ENCODE data around the gene GPR37L1. TPM values are rescaled to one million over a fixed set of nuclear protein-coding genes. Genes with fewer than 3 reads are reported as not detected.

The GPR37L1 gene, protein sequence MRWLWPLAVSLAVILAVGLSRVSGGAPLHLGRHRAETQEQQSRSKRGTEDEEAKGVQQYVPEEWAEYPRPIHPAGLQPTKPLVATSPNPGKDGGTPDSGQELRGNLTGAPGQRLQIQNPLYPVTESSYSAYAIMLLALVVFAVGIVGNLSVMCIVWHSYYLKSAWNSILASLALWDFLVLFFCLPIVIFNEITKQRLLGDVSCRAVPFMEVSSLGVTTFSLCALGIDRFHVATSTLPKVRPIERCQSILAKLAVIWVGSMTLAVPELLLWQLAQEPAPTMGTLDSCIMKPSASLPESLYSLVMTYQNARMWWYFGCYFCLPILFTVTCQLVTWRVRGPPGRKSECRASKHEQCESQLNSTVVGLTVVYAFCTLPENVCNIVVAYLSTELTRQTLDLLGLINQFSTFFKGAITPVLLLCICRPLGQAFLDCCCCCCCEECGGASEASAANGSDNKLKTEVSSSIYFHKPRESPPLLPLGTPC
- total RNA-seq (2014; rRNA removed; shearing (Covaris generic)): 0.05 TPM in 1 of 2 replicates, not detected in the other

- Histone ChIP-seq H3K27me3 (replicated peaks) (no peaks in the 10 kb centered on the region), H3K27ac (no peak within 1 kb of the TSS), H3K9me3 (replicated peaks) (no peaks in the 10 kb centered on the region), H3K4me1 (replicated peaks) (peaks cover 11% of the 10 kb centered on the region), H3K4me3 (no peak within 1 kb of the TSS), H3K36me3 (no peaks in the 10 kb centered on the region)
- no peak for DNase-seq (ENCODE audit: low read depth in 1 of 2, low spot score in 2 of 2)
Measured at GRCh38 chr1:202122639-202123335, at the start of gene GPR37L1. TSS of gene GPR37L1 (plus strand) at chr1:202122917. CDS start at chr1:202122964, 47 bp downstream.

- Histone ChIP-seq H3K4me3 (no peak overlapping the region), H3K4me1 (replicated peaks) (peaks cover 27% of the 10 kb centered on the region), H3K36me3 (no peaks in the 10 kb centered on the region), H3K27me3 (replicated peaks) (no peaks in the 10 kb centered on the region), H3K9me3 (replicated peaks) (no peaks in the 10 kb centered on the region), H3K27ac (no peak overlapping the region)
- DNase-seq (ENCODE audit: low read depth in 1 of 2, low spot score in 2 of 2): no peak
Measured at GRCh38 chr1:202073206-202073605, 49.5 kb upstream of the GPR37L1 start.

DNA sequence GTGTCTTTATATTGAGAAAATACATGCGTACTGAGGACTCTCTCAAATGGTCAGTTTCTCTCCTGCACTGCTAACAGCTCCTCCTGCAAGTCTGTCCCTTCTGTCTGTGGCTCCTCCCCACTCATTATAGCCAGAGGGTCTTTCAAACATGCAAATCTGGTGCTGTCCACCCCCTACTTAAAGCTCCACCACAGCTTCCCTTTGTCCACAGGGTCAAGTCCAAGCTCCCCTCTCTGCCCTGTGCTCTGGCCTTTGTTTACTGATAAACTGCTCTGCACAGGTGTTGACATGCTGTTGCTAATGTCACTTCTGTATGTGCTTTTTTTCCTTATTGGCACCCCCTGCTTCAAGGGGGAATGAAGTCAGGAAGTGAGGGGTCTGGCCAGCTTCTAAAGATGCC, 47.7 kb upstream of the GPR37L1 start:
- Histone ChIP-seq H3K27me3 (replicated peaks) (no peaks in the 10 kb centered on the region), H3K4me1 (replicated peaks) (peaks cover 24% of the 10 kb centered on the region), H3K9me3 (replicated peaks) (no peaks in the 10 kb centered on the region), H3K27ac (no peak overlapping the region), H3K4me3 (no peak overlapping the region), H3K36me3 (no peaks in the 10 kb centered on the region)
- DNase-seq (ENCODE audit: low read depth in 1 of 2, low spot score in 2 of 2): no peak

- no peak for DNase-seq (ENCODE audit: low read depth in 1 of 2, low spot score in 2 of 2)
- Histone ChIP-seq H3K27ac (no peak overlapping the region), H3K36me3 (no peaks in the 10 kb centered on the region), H3K4me3 (no peak overlapping the region), H3K9me3 (replicated peaks) (no peaks in the 10 kb centered on the region), H3K27me3 (replicated peaks) (no peaks in the 10 kb centered on the region), H3K4me1 (replicated peaks) (peaks cover 24% of the 10 kb centered on the region)
Measured at GRCh38 chr1:202075389-202075788, 47.3 kb upstream of the GPR37L1 start.

DNA sequence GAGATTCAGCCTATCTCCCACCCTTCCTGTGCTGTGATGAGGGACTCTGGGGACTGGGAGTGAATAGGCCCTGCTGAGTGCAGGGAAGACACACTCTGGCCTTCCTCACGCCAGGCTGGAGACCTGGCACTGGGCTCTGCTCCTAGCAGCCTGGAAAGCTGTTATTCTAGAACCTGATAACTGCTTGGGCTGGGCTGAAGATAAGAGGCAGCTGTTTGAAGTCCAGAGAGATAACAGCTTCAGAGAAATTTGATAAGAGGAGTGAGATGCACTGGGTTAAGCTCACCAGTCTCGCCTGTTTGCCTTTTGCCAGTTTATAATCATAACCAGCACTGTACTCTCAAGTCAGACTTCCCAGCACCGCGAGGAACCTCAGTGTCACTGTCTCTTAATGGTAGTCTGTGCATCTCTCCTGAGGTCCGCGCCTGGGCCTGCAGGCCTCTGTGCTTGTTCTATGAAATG, 46.6 kb upstream of the GPR37L1 start:
- no peak for DNase-seq (ENCODE audit: low read depth in 1 of 2, low spot score in 2 of 2)
- H3K9me3 ChIP-seq (replicated peaks): no peaks in the 10 kb centered on the region
- peaks cover 24% of the 10 kb centered on the region for H3K4me1 ChIP-seq (replicated peaks)
- H3K36me3 ChIP-seq: no peaks in the 10 kb centered on the region
- H3K27ac ChIP-seq: peak overlapping the region; percentile 50; the same call in 1 of the 2 replicates
- no peak overlapping the region for H3K4me3 ChIP-seq
- H3K27me3 ChIP-seq (replicated peaks): no peaks in the 10 kb centered on the region

GRCh38 chr1:202078241-202078640, 44.5 kb upstream of the GPR37L1 start:
- no peak overlapping the region for H3K4me3 ChIP-seq
- no peak overlapping the region for H3K27ac ChIP-seq

GRCh38 chr1:202081992-202082391, 40.7 kb upstream of the GPR37L1 start:
- H3K36me3 ChIP-seq: no peaks in the 10 kb centered on the region
- no peak for DNase-seq (ENCODE audit: low read depth in 1 of 2, low spot score in 2 of 2)
- H3K27ac ChIP-seq: no peak overlapping the region
- H3K9me3 ChIP-seq (replicated peaks): no peaks in the 10 kb centered on the region; the same call in 1 of the 2 replicates
- H3K4me3 ChIP-seq: no peak overlapping the region
- no peaks in the 10 kb centered on the region for H3K27me3 ChIP-seq (replicated peaks)
- peaks cover 32% of the 10 kb centered on the region for H3K4me1 ChIP-seq (replicated peaks)

More at GRCh38 chr1:202078241-202078640, 44.5 kb upstream of the GPR37L1 start:
- peaks cover 27% of the 10 kb centered on the region for H3K4me1 ChIP-seq (replicated peaks)
- H3K9me3 ChIP-seq (replicated peaks): no peaks in the 10 kb centered on the region
- H3K27me3 ChIP-seq (replicated peaks): no peaks in the 10 kb centered on the region
- no peak for DNase-seq (ENCODE audit: low read depth in 1 of 2, low spot score in 2 of 2)
- H3K36me3 ChIP-seq: no peaks in the 10 kb centered on the region

DNA sequence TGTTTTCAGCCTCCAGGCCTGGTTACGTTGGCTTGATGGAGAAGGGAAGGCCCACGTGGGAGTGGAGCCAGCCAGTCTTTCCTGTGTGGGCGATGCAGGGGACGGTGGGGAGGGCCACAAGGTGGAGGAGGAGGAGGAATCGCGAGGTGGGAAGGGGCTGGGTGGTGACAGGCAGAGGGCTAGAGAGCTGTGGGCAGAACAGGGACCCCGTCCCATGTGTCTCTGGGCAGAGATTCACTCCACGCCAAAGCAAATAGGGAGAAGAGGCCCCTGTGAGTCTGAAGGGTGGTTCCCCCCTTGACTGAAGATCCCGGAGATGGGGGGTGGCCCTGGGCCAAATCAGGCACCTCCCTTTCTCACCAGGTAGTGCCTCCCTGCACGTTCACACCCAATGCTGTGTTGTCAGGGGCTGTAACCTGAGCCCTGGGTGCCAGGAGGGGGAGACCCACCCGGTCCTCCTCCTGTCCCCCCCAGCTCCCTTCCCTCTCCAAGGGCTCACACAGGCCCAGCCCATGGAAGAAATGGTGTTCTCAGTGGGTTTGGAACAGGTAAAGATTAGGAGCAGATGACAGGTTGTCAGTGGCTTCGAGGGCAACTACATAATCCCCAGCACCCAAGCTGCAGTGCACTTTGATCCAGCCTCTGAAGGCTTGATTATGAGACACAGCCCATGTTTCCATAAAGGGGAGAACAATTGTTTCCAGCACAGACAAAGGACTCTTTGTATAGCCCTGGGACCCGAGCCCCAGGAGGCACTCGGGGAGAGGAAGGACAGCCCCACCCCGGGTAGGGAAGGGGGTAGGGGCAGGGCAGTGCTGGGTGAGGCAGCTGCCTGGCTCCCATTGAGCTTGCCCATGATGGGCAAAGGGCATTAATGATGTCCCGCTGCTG, 37.7 kb upstream of the GPR37L1 start:
- Histone ChIP-seq H3K27me3 (replicated peaks) (no peaks in the 10 kb centered on the region), H3K9me3 (replicated peaks) (no peaks in the 10 kb centered on the region; the same call in 1 of the 2 replicates), H3K4me3 (no peak overlapping the region), H3K4me1 (replicated peaks) (peaks cover 20% of the 10 kb centered on the region), H3K36me3 (no peaks in the 10 kb centered on the region), H3K27ac (no peak overlapping the region)
- DNase-seq (ENCODE audit: low read depth in 1 of 2, low spot score in 2 of 2): no peak

- no peaks in the 10 kb centered on the region for H3K27me3 ChIP-seq (replicated peaks)
- peak in 1 of 2 experiments; percentile 36 for DNase-seq (ENCODE audit: low read depth in 1 of 2, low spot score in 2 of 2)
- no peak overlapping the region for H3K27ac ChIP-seq
- peaks cover 20% of the 10 kb centered on the region for H3K4me1 ChIP-seq (replicated peaks)
- H3K9me3 ChIP-seq (replicated peaks): no peaks in the 10 kb centered on the region; the same call in 1 of the 2 replicates
- H3K36me3 ChIP-seq: no peaks in the 10 kb centered on the region
- H3K4me3 ChIP-seq: no peak overlapping the region
Measured at GRCh38 chr1:202085682-202086373, 36.9 kb upstream of the GPR37L1 start.

- no peak overlapping the region for H3K27ac ChIP-seq
- no peaks in the 10 kb centered on the region for H3K36me3 ChIP-seq
- no peak for DNase-seq (ENCODE audit: low read depth in 1 of 2, low spot score in 2 of 2)
- H3K27me3 ChIP-seq (replicated peaks): no peaks in the 10 kb centered on the region
- H3K4me1 ChIP-seq (replicated peaks): peaks cover 20% of the 10 kb centered on the region
- no peak overlapping the region for H3K4me3 ChIP-seq
- H3K9me3 ChIP-seq (replicated peaks): no peaks in the 10 kb centered on the region; the same call in 1 of the 2 replicates
Measured at GRCh38 chr1:202086579-202087350, 36.0 kb upstream of the GPR37L1 start.

GRCh38 chr1:202088206-202088605, 34.5 kb upstream of the GPR37L1 start:
- Histone ChIP-seq H3K36me3 (no peaks in the 10 kb centered on the region), H3K4me3 (no peak overlapping the region), H3K4me1 (replicated peaks) (peaks cover 16% of the 10 kb centered on the region), H3K27me3 (replicated peaks) (no peaks in the 10 kb centered on the region), H3K27ac (no peak overlapping the region), H3K9me3 (replicated peaks) (no peaks in the 10 kb centered on the region; the same call in 1 of the 2 replicates)
- DNase-seq (ENCODE audit: low read depth in 1 of 2, low spot score in 2 of 2): no peak

GRCh38 chr1:202090994-202091393, 31.7 kb upstream of the GPR37L1 start:
- DNase-seq (ENCODE audit: low read depth in 1 of 2, low spot score in 2 of 2): no peak
- Histone ChIP-seq H3K27me3 (replicated peaks) (no peaks in the 10 kb centered on the region), H3K4me3 (no peak overlapping the region), H3K36me3 (no peaks in the 10 kb centered on the region), H3K9me3 (replicated peaks) (no peaks in the 10 kb centered on the region; the same call in 1 of the 2 replicates), H3K27ac (no peak overlapping the region), H3K4me1 (replicated peaks) (peaks cover 4% of the 10 kb centered on the region)

All from SJSA1 (cell line).